NCI-H2171 (cell line): ENCODE measurements around the gene DPM3.
"Not testable (repeated sequence)": the region's sequence is repeated elsewhere in the genome, so short reads cannot be mapped to it uniquely, and the experiment has no call there.

Experiments used
- DNase-seq: peaks from one replicate; lab custom pipeline; 2025; lab: John Stamatoyannopoulos, UW

Gene DPM3

GRCh38 chr1:155125511-155125945, 14.8 kb downstream of the DPM3 start:
- DNase-seq = no peak

- no peak for DNase-seq
Measured at GRCh38 chr1:155124503-155125463, 15.5 kb downstream of the DPM3 start.

GRCh38 chr1:155123801-155124200, 16.5 kb downstream of the DPM3 start:
- DNase-seq = no peak

- no peak for DNase-seq
Measured at GRCh38 chr1:155122308-155122707, 18.0 kb downstream of the DPM3 start.

GRCh38 chr1:155121249-155121648, 19.1 kb downstream of the DPM3 start:
- no peak for DNase-seq

- no peak for DNase-seq
Measured at GRCh38 chr1:155120253-155120652, 20.1 kb downstream of the DPM3 start.

- not testable (repeated sequence) for DNase-seq
Measured at GRCh38 chr1:155118090-155118489, 22.2 kb downstream of the DPM3 start.

- DNase-seq = no peak
Measured at GRCh38 chr1:155117610-155118009, 22.7 kb downstream of the DPM3 start.

GRCh38 chr1:155116113-155116764, 24.1 kb downstream of the DPM3 start:
- no peak for DNase-seq

- peak; percentile 58 for DNase-seq
Measured at GRCh38 chr1:155113450-155113980, 26.8 kb downstream of the DPM3 start.

- DNase-seq = no peak
Measured at GRCh38 chr1:155110826-155111225, 29.5 kb downstream of the DPM3 start.

GRCh38 chr1:155110381-155110780, 29.9 kb downstream of the DPM3 start:
- no peak for DNase-seq

- no peak for DNase-seq
Measured at GRCh38 chr1:155108296-155108695, 32.0 kb downstream of the DPM3 start.

- DNase-seq = no peak
Measured at GRCh38 chr1:155107309-155108264, 32.7 kb downstream of the DPM3 start.

- no peak for DNase-seq
Measured at GRCh38 chr1:155106862-155107261, 33.5 kb downstream of the DPM3 start.

- no peak for DNase-seq
Measured at GRCh38 chr1:155105604-155106011, 34.7 kb downstream of the DPM3 start.

GRCh38 chr1:155104605-155105534, 35.5 kb downstream of the DPM3 start:
- DNase-seq = no peak

GRCh38 chr1:155103325-155103724, 37.0 kb downstream of the DPM3 start:
- DNase-seq = no peak

GRCh38 chr1:155099331-155099730, 41.0 kb downstream of the DPM3 start:
- DNase-seq = no peak

GRCh38 chr1:155094622-155094948, 45.7 kb downstream of the DPM3 start:
- DNase-seq = no peak
